ENCODE measurements around the gene TSHZ2.

TSHZ2 gene

GRCh38 chr20:53050338-53050737, 78.2 kb downstream of the TSHZ2 start:
- DNase-seq (ENCODE audit: low read depth in 2 of 2) = no peak
- no peak for TF ChIP-seq CTCF (IDR thresholded peaks at IDR 0.05; ENCODE audit: low read depth, low read length)
- no peak overlapping the region for H3K4me3 ChIP-seq (replicated peaks in 1 of 2; ENCODE audit: low read depth in 2 of 2, low read length in 2 of 2)

GRCh38 chr20:53052380-53052779, 80.2 kb downstream of the TSHZ2 start:
- TF ChIP-seq CTCF (IDR thresholded peaks at IDR 0.05; ENCODE audit: low read depth, low read length) = no peak
- no peak for DNase-seq (ENCODE audit: low read depth in 2 of 2)
- H3K4me3 ChIP-seq (replicated peaks in 1 of 2; ENCODE audit: low read depth in 2 of 2, low read length in 2 of 2) = no peak overlapping the region

- no peak overlapping the region for H3K4me3 ChIP-seq (replicated peaks in 1 of 2; ENCODE audit: low read depth in 2 of 2, low read length in 2 of 2)
- no peak for TF ChIP-seq CTCF (IDR thresholded peaks at IDR 0.05; ENCODE audit: low read depth, low read length)
- no peak for DNase-seq (ENCODE audit: low read depth in 2 of 2)
Measured at GRCh38 chr20:53053595-53053994, 81.4 kb downstream of the TSHZ2 start.

- no peak for TF ChIP-seq CTCF (IDR thresholded peaks at IDR 0.05; ENCODE audit: low read depth, low read length)
- DNase-seq (ENCODE audit: low read depth in 2 of 2) = no peak
- no peak overlapping the region for H3K4me3 ChIP-seq (replicated peaks in 1 of 2; ENCODE audit: low read depth in 2 of 2, low read length in 2 of 2)
Measured at GRCh38 chr20:53055367-53056067, 83.4 kb downstream of the TSHZ2 start.

GRCh38 chr20:53057579-53057978, 85.4 kb downstream of the TSHZ2 start:
- H3K4me3 ChIP-seq (replicated peaks in 1 of 2; ENCODE audit: low read depth in 2 of 2, low read length in 2 of 2) = no peak overlapping the region
- no peak for DNase-seq (ENCODE audit: low read depth in 2 of 2)
- TF ChIP-seq CTCF (IDR thresholded peaks at IDR 0.05; ENCODE audit: low read depth, low read length) = no peak

GRCh38 chr20:53059848-53060247, 87.7 kb downstream of the TSHZ2 start:
- no peak for TF ChIP-seq CTCF (IDR thresholded peaks at IDR 0.05; ENCODE audit: low read depth, low read length)
- no peak overlapping the region for H3K4me3 ChIP-seq (replicated peaks in 1 of 2; ENCODE audit: low read depth in 2 of 2, low read length in 2 of 2)
- DNase-seq (ENCODE audit: low read depth in 2 of 2) = no peak

All from cardiac fibroblast (primary cell).